DLD1 (cell line): ENCODE results near the gene CDH13.

ENCODE experiments used
- in situ Hi-C: cut with HindIII; loops from 2 replicates; pipeline ENCODE4 v1.10.0; 2017; ENCODE audit warnings: low sequenced_read_pairs

Gene CDH13

GRCh38 chr16:83574388-83574787, 947.6 kb downstream of the CDH13 start:
- in situ Hi-C loops = no loop called here

GRCh38 chr16:83577078-83577745, 950.4 kb downstream of the CDH13 start:
- in situ Hi-C loops = no loop called here

GRCh38 chr16:83578171-83578570, 951.4 kb downstream of the CDH13 start:
- in situ Hi-C loops = no loop called here

- in situ Hi-C loops = no loop called here
Observed at GRCh38 chr16:83579027-83579426, 952.3 kb downstream of the CDH13 start.

- in situ Hi-C loops = no loop called here
Observed at GRCh38 chr16:83579436-83579835, 952.7 kb downstream of the CDH13 start.

- in situ Hi-C loops = no loop called here
Observed at GRCh38 chr16:83581082-83581481, 954.3 kb downstream of the CDH13 start.

GRCh38 chr16:83581994-83582747, 955.4 kb downstream of the CDH13 start:
- in situ Hi-C loops = no loop called here

- in situ Hi-C loops = no loop called here
Observed at GRCh38 chr16:83586036-83586435, 959.3 kb downstream of the CDH13 start.

GRCh38 chr16:83586461-83587200, 959.9 kb downstream of the CDH13 start:
- in situ Hi-C loops = no loop called here

- in situ Hi-C loops = no loop called here
Observed at GRCh38 chr16:83587201-83587600, 960.4 kb downstream of the CDH13 start.

GRCh38 chr16:83588070-83588469, 961.3 kb downstream of the CDH13 start:
- in situ Hi-C loops = no loop called here

- in situ Hi-C loops = no loop called here
Observed at GRCh38 chr16:83589576-83589975, 962.8 kb downstream of the CDH13 start.

- in situ Hi-C loops = no loop called here
Observed at GRCh38 chr16:83592778-83593177, 966.0 kb downstream of the CDH13 start.

- in situ Hi-C loops = no loop called here
Observed at GRCh38 chr16:83599789-83600462, 973.2 kb downstream of the CDH13 start.

- in situ Hi-C loops = no loop called here
Observed at GRCh38 chr16:83602761-83603722, 976.3 kb downstream of the CDH13 start.

GRCh38 chr16:83603723-83604570, 977.2 kb downstream of the CDH13 start:
- in situ Hi-C loops = no loop called here

GRCh38 chr16:83606486-83607030, 979.8 kb downstream of the CDH13 start:
- in situ Hi-C loops = no loop called here

- in situ Hi-C loops = no loop called here
Observed at GRCh38 chr16:83609178-83609577, 982.4 kb downstream of the CDH13 start.
